Stimulated activated CD8-positive, alpha-beta memory T cell treated with anti-CD3 and anti-CD28 coated beads, Interleukin-4, amount 100 ng/mL, for 1 hour (primary cell): ENCODE measurements around the gene TKTL1.

Source experiments
- DNase-seq, 2 donors: peaks; one replicate each; pipeline ENCODE4 v3.0.0-alpha.2; 2020; ENCODE audit warnings: low read depth in 2 of 2, low spot score in 1 of 2

TKTL1 gene

DNA sequence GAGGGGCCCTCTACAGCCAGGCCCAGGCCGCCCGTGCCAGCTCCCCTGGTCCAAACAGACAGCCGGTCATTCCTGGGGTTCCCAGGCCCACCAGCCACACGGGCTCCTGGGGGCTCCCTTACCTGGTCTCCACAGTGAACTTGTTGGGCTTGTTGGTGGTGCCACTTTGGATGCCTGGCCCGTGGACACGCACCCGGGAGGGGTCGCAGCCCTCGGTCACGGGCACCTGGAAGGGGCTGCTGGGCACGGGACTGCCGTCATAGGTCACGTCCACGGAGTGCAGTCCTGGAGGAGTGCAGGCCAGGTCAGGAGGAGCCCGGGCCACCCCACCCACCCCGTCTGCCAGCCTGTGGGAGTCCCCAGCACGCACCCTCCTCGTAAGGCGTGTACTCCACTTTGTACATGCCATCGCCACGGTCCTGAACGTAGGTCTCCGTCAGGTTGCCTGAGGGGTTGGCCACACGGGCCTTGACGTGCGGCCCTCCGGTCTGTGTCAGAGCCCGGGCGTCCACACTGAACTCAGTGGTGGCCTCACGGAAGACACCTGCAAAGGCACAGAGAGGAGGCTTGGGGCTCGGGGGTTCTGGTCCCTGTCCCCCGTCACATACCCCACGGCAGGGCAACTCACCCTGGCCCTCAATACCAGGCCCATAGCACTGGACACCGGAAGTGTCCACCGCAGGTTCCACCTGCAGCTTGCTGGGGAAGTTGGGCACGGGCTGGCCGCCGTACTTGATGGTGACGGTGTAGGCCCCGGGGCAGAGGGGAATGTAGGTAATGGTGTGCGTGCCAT is 64.0 kb downstream of the TKTL1 start:
- DNase-seq: no peak

DNA sequence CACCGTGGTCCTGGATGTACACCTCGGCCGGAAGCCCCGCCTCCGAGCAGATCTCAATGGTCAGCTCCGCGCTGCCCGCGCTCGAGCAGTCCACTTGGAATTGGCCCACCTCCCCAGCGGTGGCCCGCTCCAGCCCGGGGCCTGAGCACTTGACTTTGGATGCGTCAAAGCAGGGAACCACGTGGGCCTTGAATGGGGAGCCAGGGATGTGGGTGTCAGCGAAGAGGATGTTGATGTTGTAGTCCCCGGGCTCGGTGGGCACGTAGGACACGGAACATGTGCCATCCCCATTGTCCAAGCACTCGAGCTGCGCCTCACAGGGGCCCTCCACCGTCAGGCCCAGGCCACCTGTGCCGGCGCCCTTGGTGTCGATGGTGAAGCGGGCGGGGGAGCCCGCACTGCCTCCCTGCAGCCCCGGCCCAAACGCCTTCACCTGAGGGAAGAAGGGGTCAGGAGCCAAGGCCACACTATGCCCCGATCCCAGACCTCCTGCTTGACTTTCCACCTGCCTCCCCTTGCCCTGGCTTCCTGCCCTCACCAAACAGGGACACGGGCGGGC is 64.6 kb downstream of the TKTL1 start:
- DNase-seq: no peak

DNA sequence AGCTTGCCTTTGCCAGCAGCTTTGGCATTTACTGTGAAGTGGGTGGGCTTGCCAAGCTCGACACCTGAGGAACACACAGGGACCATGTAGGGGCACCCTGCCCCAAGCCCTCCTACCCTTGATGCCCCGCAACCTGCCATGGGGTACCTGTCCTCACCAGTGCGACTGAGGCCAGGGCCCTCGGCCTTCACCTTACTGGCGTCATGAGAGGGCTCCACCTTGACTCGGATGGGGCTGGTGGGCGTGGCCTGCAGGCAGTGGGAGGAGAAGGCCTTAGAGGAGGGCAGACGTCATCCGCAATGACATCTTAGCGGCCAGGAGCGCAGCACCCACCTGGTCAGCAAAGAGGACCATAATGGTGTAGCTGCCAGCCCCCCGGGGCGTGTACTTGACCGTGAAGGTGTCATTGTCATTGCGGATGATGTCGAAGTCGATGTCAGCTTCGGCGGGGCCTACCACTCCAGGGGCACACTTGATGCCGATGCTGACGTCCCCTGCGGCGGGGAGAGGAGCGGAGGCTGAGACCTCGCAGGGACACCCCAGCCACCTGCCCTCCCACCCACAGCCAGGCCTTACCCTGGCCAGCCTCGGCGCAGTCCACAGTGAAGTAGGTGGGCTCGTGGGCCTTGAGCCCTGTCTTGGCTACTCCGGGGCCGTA is 66.6 kb downstream of the TKTL1 start:
- no peak for DNase-seq

DNA sequence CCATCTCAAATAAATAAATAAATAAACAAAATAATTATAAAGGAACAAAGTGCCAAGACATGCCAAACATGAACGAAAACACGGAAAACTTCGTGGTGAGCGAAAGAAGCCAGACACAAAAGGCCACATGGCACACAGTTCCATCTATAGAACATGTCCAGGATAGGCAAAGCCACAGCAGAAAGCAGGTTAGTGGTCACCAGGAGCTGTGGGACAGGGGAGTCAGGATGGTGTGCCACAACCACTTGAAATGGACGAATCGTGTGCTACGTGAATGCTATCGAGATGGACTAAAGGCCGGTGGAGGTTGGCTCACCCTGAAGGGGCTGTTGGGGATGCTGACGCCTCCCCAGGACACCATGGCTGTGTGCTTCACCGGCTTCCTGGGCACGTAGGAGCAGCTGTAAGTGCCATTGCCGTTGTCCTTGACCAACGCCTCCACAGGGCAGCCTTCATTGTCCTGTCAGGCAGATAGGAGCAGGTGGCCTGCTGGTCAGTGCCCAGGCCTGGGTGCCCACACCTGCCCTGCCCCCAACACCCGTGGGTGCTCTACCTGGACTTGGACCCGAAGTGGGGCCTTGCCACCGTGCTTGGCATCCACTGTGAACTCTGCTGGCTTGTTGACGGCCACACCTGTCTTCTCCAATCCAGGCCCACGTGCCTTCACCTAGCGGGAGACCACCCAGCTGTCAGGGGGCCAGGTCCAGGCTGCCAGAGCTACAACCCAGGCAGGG is 68.3 kb downstream of the TKTL1 start:
- no peak for DNase-seq

DNA sequence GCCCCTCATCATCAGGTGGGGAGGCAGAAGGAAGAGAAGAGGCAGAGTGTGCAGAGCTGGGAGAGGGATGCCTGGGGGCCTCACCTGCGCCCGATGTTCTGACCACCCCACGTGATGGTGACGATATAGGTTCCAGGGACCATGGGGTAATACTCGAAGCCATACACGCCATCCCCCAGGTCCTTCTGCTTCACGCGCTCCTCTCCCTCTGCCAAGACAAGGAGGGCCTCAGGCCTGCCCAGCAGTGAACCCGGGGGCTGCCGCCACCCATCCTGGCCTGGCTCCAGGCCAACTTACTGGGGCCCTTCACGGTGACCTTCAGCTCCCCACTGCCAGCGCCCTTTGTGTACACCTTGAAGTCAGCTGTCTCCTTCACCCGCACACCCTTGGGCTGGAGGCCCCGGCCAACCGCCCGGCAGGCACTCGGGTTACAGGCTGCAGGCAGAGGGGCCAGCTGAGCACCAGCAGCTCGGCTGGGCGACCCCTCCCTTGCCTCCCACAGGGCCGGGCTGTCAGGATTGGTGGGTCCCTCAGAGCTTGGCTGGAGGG is 69.5 kb downstream of the TKTL1 start:
- no peak for DNase-seq

DNA sequence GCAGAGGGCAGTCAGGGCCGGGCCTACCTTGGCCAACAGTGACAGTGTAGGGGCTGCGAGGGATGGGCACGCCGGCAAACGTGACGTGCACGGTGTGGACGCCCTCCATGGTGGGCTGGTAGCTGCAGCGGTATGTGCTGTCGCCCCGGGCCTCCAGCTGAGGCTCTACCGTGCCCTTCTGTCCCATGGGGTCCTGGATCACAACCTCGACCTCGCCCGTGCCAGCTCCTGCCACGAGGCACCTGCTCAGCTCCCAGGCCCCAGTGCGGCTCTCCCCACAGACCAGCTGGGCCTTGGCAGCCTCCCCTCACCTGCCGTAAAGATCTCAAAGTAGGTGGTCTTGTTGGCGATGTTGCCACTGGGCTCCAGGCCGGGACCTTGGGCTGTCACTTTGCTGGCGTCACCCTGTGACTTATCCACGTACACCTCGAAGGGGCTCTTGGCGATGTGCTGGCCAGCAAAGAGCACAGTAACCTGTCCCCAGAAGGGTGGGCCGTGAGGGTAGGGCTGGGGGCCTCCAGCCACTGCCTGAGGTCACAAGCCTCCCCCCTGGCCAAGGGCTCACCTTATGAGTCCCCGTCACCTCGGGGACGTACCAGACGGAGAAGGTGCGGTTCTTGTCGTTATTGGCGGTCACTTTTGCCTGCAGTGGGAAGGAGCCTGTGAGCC is 70.5 kb downstream of the TKTL1 start:
- no peak for DNase-seq

DNA sequence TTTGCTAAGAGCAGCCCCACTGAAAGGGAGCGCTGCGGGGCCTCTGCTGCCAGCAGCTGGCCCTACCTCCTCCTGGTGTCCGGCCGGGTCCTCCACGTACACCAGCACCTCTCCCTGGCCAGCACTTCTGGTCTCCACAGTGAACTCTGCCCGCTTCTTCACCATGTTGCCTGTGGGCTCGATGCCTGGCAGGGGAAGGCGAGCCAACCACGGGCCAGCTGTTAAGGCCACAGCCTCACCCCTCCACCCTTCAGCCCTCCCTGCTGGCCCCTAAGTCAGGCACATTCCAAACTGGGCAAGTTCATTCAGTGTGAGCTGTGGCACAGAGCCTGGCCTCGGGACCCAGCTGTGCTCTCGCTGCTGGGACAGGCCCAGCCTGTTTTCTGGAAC is 71.1 kb downstream of the TKTL1 start:
- DNase-seq: no peak

DNA sequence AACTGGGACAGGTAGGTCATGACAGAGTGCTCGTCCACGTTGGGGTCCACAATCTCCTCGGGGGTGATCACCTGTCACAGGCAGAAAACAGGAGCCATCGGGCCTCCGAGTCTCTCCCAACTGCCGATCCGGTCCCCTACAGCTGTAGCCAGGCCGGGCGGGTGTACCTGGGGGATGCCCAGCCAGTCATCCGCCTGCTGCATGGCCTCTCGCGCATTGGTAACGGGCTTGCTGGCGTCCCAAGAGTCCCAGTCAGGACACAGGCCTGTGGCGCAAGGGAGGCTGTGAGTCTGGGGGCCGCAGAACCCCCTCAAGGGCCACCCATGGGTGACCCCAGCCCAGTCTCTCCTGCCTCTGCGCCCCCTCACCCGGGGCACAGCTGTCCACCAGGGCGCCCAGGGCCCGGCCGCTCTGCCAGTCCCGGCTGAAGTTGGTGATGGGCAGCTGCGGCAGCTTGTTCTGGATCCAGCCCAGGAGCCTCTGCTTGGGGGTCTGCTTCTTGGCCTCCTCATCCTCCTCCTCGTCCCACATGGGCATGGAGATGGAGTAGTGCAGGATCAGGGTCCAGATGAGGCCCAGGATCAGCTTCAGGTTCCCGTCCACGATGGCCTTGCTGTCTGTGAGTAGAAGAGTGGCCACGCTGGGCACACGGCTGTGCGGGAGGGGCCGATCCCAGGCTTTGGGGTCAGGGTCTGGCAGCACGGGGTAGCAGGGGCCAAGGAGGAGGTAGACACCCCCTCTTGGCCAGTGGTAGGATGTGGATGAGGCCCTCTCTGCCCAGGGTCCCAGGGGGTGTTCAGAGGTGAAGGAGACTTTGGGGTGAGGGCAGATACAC is 72.1 kb downstream of the TKTL1 start:
- no peak for DNase-seq

DNA sequence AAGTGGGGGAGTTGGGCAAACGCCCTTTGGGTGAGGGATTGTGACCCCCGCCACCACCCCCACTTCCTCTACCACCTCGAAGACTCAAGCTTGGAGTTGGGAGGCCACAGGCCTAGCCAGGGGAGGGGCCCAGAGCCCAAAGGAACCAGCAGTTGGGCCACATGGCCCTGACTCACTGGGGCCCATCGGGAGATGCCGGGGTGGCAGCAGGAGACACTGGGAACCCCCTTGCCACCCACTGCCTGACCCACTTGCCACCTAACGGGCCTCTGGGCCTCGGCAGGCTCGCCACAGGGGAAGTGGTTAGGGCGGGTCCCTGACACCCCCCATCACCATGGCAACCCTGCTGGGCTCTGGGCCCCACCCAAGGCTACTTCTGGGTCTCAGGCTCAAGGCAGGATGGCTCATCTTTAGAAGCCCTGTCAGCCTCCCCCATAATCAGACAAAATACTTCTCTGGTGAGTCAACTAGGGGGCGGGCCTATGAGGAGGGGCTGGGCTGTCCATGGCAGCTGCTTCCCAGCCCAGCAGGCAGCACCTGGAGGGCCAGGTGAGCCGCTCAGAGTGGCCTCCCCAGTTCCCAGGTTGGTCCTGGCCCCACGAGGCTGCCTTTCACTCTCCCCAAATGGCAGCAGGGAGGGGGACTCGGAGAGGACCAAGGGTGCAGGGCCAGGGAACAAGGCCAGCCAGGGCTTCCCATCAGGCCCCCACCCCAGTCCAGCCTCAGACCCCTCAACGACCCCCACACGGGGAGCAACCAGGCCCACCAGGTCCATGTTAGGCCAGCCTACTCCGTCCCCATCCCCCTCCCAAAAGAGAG is 73.2 kb downstream of the TKTL1 start:
- peak; percentile 86 for DNase-seq

DNA sequence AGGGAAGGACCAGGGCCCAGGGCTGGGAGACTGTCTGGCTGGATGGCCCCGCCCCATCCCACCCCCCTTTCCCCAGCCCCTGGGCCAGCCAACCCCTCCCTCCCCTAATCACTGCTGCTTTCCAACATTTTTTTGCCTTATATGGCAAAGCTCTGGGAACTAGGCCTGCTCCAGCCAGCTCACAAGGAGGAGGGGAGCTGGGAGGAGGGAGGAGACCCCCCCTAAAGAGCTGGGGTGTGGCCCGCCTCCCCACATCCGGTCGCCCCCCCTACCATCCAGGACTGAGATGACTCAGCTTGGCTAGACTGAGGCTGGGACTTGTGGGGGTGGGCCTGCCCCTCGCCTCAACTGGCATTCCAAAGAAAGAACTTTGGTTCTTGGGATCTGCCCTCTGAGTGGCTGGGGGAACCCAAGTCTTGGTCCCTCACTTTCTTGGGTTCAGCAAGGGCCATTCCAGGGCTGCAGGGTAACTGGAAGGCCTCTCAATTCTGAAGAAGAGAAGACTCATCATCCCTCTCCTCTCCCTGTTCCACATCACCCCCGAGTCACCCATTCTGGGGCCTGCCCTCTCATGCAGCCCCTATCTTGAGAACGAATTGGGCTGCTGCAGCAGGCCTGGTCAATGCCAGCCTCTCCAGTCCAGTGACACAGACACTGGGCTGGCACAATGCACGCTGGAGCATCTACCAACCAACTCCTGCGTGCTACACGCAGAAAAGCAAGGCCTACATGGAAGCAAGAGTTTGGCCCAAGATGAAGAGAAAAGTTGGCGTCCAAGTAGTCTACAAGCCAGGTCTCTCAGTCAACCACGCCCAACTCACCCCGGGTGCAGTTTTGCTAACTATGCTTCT is 74.1 kb downstream of the TKTL1 start:
- peak in 1 of 2 donors; percentile 63 for DNase-seq

DNA sequence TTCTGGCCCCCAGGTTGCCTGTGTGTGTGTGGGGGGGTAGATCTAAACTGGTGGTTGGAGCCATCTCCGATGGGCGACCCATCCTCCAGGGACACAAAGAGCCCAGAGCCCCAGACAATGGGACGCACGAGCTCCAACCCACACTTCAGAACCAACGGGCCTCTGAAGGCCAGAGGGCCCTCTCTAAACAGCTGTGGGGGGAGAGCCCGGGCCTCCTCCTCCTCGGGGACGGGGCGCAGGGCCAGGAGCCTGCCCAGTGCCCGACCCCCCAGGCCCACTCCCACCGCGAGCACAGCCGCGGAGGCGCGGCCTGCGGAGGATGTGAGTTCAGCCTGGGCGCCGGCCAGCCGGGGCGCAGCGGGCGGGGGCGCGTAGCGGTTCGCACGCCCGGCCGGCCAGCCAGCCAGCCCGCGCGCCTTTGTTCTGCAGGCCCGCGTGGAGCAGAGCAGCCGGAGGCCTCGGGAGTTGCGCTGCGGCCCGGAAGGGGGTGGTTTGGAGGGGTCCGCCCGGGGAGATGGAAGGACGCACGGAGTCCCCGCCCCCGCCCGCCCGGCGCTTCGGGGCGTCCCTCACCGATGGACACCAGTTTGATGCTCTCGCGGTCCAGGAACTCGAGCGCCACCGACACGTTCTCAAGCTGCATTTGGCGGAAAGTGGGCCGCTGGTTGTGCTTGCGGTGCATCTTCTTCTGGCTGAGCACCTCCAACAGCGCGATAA is 74.9 kb downstream of the TKTL1 start:
- no peak for DNase-seq

DNA sequence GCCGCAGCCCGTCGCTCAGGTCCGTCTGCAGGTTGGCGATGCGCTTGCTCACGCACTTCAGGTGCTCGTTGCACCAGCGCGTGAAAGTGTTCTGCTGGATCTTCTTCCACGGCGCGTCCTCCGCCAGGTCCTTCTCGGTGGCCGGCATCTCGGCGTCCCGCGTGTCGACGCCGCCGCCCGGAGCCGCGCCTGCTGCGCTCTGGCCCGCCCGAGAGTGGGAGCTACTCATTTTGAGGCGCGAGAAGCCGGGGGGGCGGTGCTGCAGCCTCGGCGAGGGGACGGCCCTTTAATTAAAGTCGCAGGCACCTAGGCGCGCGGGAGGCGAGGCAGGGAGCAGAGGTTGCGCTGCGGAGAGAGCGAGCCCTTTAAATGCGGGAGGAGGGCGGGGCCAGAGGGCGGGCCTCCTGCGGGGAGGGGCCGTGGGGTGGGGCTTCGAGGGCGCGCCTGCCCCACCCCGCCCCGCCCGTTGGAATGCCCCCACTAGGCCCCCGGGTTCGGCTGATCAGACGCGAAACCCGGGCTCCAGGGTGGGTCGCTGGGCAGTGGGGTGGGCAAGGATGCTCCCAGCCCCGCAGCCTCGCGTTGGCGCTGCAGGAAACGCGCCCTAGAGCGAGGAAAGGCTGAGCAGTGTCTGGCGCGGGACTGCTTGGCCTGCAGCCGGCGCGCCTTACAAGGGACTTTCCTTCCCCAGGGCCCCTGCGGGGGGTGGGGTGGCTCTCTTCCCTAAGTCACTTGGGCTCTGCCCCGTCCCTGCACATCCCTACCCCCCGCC is 75.6 kb downstream of the TKTL1 start:
- DNase-seq: peak; percentile 73 to 85

DNA sequence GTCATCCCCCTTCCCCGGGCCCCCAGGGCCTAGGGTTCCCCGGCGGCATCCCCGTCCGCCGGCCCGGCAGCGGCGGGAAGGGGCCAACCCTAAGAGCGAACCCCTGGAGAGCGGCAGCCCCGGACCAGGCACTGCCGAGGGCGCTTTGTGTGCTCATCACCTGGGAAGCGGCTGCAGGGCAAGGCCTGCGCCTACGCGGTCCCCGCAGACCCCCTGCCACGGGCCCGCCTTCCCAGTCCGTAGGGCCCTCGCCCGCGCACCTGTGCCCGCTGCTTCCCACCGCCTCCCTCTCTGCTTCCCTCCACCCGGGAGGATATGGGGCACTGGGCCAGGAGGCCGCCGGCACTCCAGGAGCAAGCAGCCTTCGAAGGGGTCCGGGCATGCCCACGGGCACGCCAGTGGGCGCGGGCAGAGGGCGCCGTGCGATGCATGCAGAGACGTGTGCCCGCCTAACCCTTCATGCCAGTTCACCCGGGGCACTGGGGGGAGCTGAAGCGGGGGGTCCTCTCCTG is 76.2 kb downstream of the TKTL1 start:
- no peak for DNase-seq

DNA sequence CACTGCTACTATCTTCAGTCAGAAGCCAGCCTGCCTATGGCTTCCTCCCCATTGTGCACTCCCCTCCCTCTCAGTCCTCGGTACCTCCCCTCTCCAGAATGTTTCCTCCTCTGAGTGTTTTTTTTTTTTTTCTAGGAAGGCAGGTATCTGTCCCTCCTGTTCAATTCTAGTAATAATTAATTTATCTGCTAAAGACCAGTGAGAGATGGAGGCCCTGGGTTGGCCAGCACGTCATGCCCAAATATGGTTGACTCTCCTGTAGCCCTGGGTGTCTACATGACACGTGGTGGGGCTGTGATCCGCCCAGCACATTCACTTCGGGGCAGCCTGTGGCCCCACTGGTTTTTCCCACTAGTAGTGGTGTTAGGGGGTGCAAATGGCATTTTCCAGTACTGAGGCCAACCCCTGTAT is 77.0 kb downstream of the TKTL1 start:
- DNase-seq: no peak

DNA sequence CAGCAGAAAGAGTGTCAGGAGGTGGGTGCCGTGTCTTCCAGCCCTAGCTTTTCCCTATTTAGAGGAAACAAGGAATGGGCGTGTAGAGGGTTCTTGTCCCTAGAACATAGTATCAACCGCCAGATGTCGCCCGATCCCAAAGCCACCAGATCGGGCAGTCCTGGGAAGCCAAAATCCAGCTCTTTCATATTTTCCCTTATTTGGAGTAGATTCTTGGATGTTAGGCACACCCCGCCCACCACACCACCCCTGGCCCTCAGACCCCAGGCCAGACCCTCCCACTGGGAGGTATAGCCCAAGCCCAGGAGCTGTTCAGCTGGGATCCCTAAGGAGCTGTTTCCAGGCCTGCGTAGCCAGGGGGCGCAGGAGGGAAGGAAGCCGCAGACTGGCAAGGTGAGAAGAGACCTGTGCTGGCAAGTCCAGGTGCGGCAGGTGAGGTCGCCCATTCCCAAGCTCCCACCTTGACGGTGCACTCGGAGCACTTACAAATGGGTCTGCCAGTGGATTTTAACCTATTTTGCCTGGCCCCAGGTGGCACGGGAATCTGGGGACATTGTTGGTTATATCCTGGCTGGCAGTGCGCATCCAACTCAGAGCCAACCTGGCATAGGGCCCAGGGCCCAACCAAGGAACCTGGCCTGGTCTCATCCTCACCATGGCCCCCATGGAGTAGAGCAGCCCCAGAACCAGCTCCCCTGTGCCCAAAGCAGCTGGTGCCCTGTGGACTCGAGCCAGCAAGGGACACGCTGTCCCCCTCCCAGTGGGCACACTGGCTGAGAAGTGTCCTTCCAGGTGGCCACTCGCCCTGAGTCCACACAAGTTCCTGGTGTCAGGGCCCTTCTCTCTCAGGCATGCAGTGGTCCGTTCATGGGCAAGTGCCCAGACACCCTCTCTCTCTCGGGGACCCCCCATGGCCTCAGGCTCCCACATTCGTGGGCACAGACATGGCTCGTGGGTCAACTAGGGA is 78.0 kb downstream of the TKTL1 start:
- DNase-seq: no peak
